OCI-LY3 (cell line): ENCODE measurements around the gene ITGB6.

Experiments used
- H2AFZ ChIP-seq: fragments of 200-600, 300-600 bp; shearing (Covaris generic); 2 replicates; pipeline ENCODE4 v1.6.0; 2014; ENCODE audit warnings: antibody characterized with exemption, low read depth, low read length
- H3K27ac ChIP-seq: fragments of 200-600, 300-600 bp; sonication (generic); 2 replicates; pipeline ENCODE4 v1.5.1; 2014; ENCODE audit warnings: mild to moderate bottlenecking, low read length, moderate library complexity, mixed read lengths
- H3K27me3 ChIP-seq: fragments of 200-600, 300-600 bp; sonication (generic); 2 replicates; pipeline ENCODE4 v1.6.1; 2014; ENCODE audit warnings: low read depth, low read length, mixed read lengths
- H3K36me3 ChIP-seq: fragments of 200-600, 300-600 bp; sonication (generic); replicated peaks from 2 replicates; pipeline ENCODE3; 2014; ENCODE audit warnings: low read depth, low read length, mixed read lengths
- H3K4me1 ChIP-seq: fragments of 300-600, 200-600 bp; sonication (generic); 2 replicates; pipeline ENCODE4 v1.6.1; 2014; ENCODE audit warnings: low read length, mixed read lengths
- H3K4me2 ChIP-seq: fragments of 200-600, 300-600 bp; sonication (generic); 2 replicates; pipeline ENCODE4 v1.6.1; 2014; ENCODE audit warnings: low read length, mixed read lengths
- H3K4me3 ChIP-seq: fragments of 300-600, 200-600 bp; sonication (generic); 2 replicates; pipeline ENCODE4 v1.5.1; 2014; ENCODE audit warnings: antibody characterized with exemption, mild to moderate bottlenecking, low read length, moderate library complexity
- H3K79me2 ChIP-seq: fragments of 300-600, 200-600 bp; shearing (Covaris generic); 2 replicates; pipeline ENCODE4 v1.6.1; 2014; ENCODE audit warnings: mild to moderate bottlenecking, low read length, mixed read lengths
- H3K9ac ChIP-seq: fragments of 300-600, 200-600 bp; shearing (Covaris generic); 2 replicates; pipeline ENCODE4 v1.6.0; 2014; ENCODE audit warnings: mild to moderate bottlenecking, low read length, moderate library complexity
- H3K9me3 ChIP-seq: fragments of 200-600, 300-600 bp; shearing (Covaris generic); 2 replicates; pipeline ENCODE4 v1.6.1; 2014; ENCODE audit warnings: low read length, mixed read lengths; ENCODE audit not compliant: insufficient read depth
- H4K20me1 ChIP-seq: fragments of 200-600, 300-600 bp; sonication (generic); 2 replicates; pipeline ENCODE4 v1.6.1; 2016; ENCODE audit warnings: low read length, mixed read lengths; ENCODE audit not compliant: insufficient read depth
- EZH2phosphoT487 ChIP-seq: fragments of 200-600 bp; shearing (Covaris generic); IDR thresholded peaks from 2 replicates; pipeline ENCODE4 v1.6.1; 2018; ENCODE audit warnings: antibody characterized with exemption, mixed run types, low read depth
- TF ChIP-seq, protein P1 (sequence below): fragments of 200-600, 300-600 bp; sonication (generic); IDR thresholded peaks from 2 replicates; pipeline ENCODE4 v1.5.1; 2014; ENCODE audit warnings: antibody characterized with exemption, low read length, low read depth

The ITGB6 gene

DNA sequence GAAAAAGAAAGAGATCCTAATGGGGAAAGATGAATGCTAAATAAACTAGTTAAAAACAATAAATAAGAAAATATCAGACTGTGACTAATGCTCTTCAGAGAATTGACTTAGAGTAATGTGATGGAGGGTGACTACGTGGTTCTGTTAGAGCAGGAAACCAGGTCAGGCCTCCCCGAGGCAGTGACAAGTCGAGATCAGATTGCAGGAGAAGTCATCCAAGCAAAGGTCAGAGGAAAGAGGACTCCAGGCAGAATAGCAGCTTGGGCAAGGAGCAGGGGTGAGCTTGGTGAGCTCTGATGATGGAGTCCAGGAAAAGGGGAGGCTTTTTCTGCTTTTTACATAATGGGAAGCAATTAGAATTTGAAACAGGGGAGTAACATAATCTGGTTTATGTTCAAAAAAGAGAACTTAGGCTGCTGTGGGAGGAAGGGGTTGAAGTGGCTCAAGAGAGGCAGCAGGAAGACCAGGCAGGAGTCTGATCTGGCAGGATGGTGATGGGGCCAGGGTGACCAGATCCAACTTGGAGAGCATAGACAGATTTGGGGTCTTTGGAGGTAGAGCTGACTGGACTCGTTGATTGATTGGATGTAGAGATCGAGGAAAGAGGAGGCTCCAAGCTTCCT is 27.3 kb upstream of the ITGB6 start:
- Histone ChIP-seq H3K9ac (no peak overlapping the region), H3K79me2 (no peaks in the 10 kb centered on the region), H3K27me3 (peaks cover 34% of the 10 kb centered on the region), H3K4me1 (peaks cover 42% of the 10 kb centered on the region), H3K4me2 (no peak overlapping the region), H2AFZ (no peak overlapping the region), H3K36me3 (no peaks in the 10 kb centered on the region), H4K20me1 (no peaks in the 10 kb centered on the region), H3K27ac (no peak overlapping the region), H3K4me3 (no peak overlapping the region), H3K9me3 (no peaks in the 10 kb centered on the region)
- TF ChIP-seq, protein P1, sequence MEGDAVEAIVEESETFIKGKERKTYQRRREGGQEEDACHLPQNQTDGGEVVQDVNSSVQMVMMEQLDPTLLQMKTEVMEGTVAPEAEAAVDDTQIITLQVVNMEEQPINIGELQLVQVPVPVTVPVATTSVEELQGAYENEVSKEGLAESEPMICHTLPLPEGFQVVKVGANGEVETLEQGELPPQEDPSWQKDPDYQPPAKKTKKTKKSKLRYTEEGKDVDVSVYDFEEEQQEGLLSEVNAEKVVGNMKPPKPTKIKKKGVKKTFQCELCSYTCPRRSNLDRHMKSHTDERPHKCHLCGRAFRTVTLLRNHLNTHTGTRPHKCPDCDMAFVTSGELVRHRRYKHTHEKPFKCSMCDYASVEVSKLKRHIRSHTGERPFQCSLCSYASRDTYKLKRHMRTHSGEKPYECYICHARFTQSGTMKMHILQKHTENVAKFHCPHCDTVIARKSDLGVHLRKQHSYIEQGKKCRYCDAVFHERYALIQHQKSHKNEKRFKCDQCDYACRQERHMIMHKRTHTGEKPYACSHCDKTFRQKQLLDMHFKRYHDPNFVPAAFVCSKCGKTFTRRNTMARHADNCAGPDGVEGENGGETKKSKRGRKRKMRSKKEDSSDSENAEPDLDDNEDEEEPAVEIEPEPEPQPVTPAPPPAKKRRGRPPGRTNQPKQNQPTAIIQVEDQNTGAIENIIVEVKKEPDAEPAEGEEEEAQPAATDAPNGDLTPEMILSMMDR: no peak
- TF ChIP-seq EZH2phosphoT487: no peak

DNA sequence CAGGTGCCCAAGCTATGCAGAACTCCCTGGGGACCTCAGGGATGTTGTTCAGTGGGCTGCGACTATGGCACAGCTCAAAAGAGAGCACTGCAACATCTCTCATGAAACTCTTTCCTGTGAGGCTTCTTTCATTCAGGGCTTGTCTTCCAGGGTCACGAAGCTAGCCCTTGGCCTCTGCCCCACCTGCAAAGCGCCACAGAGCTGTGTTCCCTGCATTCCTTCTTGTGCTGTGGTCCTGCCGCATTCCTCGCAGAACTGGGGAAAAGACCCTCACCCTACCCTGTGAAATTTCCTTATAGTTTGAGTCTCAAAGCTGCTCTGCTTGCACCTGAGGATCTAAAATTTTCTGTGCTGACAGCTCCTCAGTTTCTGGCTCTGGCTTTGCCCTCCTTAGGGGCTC is 26.3 kb upstream of the ITGB6 start:
- H3K4me2 ChIP-seq: 0 out of 2 replicates have a peak overlapping the region, but pooled peaks have one; percentile 5
- no peak overlapping the region for H3K4me3 ChIP-seq
- no peaks in the 10 kb centered on the region for H3K79me2 ChIP-seq
- H3K27ac ChIP-seq: no peak overlapping the region
- no peak for TF ChIP-seq EZH2phosphoT487
- TF ChIP-seq, protein P1: no peak
- H4K20me1 ChIP-seq: no peaks in the 10 kb centered on the region
- H3K36me3 ChIP-seq: no peaks in the 10 kb centered on the region
- no peaks in the 10 kb centered on the region for H3K9me3 ChIP-seq
- H3K9ac ChIP-seq: no peak overlapping the region
- H3K4me1 ChIP-seq: peaks cover 38% of the 10 kb centered on the region
- H2AFZ ChIP-seq: no peak overlapping the region
- peaks cover 34% of the 10 kb centered on the region for H3K27me3 ChIP-seq

DNA sequence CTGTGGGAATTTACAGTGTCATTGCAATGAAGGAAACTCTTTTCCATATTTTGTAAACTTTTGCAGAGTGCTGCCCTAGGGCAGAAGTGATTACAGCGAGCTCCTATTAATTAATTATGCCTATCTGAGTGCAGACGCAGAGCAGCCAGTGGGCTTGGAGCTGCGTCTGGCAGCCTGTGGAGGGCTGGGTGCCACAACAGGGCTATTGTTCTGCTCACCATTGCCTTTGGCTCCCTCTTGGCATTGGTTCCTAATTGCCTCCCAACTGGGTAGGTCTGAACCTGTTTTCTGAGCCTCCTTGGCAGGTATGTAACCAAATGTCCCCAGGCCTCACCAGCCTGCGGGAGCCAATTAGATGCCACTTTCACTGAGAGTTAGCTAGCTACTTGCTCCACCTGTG is 25.6 kb upstream of the ITGB6 start:
- Histone ChIP-seq H3K27ac (no peak overlapping the region), H3K4me3 (no peak overlapping the region), H3K9me3 (no peaks in the 10 kb centered on the region), H3K4me1 (peaks cover 33% of the 10 kb centered on the region), H3K27me3 (peaks cover 34% of the 10 kb centered on the region), H4K20me1 (no peaks in the 10 kb centered on the region), H2AFZ (no peak overlapping the region), H3K36me3 (no peaks in the 10 kb centered on the region), H3K9ac (no peak overlapping the region), H3K4me2 (0 out of 2 replicates have a peak overlapping the region, but pooled peaks have one; percentile 5), H3K79me2 (no peaks in the 10 kb centered on the region)
- TF ChIP-seq, protein P1: no peak
- no peak for TF ChIP-seq EZH2phosphoT487

DNA sequence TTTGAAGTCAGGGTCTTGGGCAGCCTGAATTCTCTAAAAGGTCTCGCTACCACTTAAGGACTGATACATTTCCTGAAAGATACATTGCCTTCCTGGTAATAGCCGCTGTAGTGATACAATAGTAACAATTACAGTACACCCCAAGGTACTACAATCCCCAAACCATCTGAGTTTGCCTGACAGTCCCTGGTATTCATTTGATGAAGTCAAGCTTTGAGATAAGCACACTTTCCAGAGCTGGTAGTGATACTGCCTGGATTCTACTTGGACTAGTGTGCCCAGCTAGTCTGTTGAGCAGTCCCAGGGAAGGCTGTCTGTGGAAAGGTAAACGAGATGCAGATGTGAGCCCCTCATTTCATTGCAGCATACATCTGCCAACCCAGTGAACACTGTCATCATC is 24.4 kb upstream of the ITGB6 start:
- Histone ChIP-seq H3K27ac (no peak overlapping the region), H3K27me3 (peaks cover 32% of the 10 kb centered on the region), H3K4me3 (peak overlapping the region; percentile 64), H4K20me1 (no peaks in the 10 kb centered on the region), H2AFZ (no peak overlapping the region), H3K36me3 (no peaks in the 10 kb centered on the region), H3K9ac (0 out of 2 replicates have a peak overlapping the region, but pooled peaks have one; percentile 21), H3K9me3 (no peaks in the 10 kb centered on the region), H3K4me1 (peaks cover 33% of the 10 kb centered on the region), H3K4me2 (peak overlapping the region; percentile 89), H3K79me2 (no peaks in the 10 kb centered on the region)
- TF ChIP-seq, protein P1: no peak
- no peak for TF ChIP-seq EZH2phosphoT487
